GM18861 (cell line): ENCODE results near the gene DHH.
A peak's percentile ranks its signal among the peaks of the same experiment; 100 is the strongest.
"Not testable (repeated sequence)": the region's sequence is repeated elsewhere in the genome, so short reads cannot be mapped to it uniquely, and the experiment has no call there.

ENCODE experiments used
- ATAC-seq: cut with Tn5 transposase; IDR thresholded peaks from one replicate; pipeline ENCODE4 v1.9.1; 2021; ENCODE audit not compliant: unreplicated experiment

The DHH gene

GRCh38 chr12:49094160-49094974, at the start of gene DHH:
DHH (minus strand) TSS chr12:49094801; CDS start chr12:49094512, 289 bp downstream.
- ATAC-seq: no peak

GRCh38 chr12:49144384-49144783, 49.8 kb upstream of the DHH start:
- no peak for ATAC-seq

- no peak for ATAC-seq
These were observed 44.4 kb upstream of the DHH start for GRCh38 chr12:49138999-49139398.

GRCh38 chr12:49138587-49138986, 44.0 kb upstream of the DHH start:
- ATAC-seq: no peak

GRCh38 chr12:49137476-49137875, 42.9 kb upstream of the DHH start:
- no peak for ATAC-seq

GRCh38 chr12:49136997-49137396, 42.4 kb upstream of the DHH start:
- not testable (repeated sequence) for ATAC-seq

GRCh38 chr12:49133590-49133989, 39.0 kb upstream of the DHH start:
- ATAC-seq: no peak

- ATAC-seq: no peak
These were observed 38.4 kb upstream of the DHH start for GRCh38 chr12:49133014-49133413.

GRCh38 chr12:49131894-49132461, 37.4 kb upstream of the DHH start:
- no peak for ATAC-seq

- ATAC-seq: peak; percentile 58
These were observed 36.7 kb upstream of the DHH start, which contains the start of gene TUBA1B for GRCh38 chr12:49131051-49131893. TUBA1B (minus strand) TSS chr12:49131395; CDS start chr12:49131300, 95 bp downstream.

GRCh38 chr12:49130151-49131050, 35.8 kb upstream of the DHH start:
- ATAC-seq: peak; percentile 49

- no peak for ATAC-seq
These were observed 34.9 kb upstream of the DHH start for GRCh38 chr12:49129332-49130150.

- ATAC-seq: not testable (repeated sequence)
These were observed 33.4 kb upstream of the DHH start for GRCh38 chr12:49127971-49128370.

- ATAC-seq: no peak
These were observed 32.5 kb upstream of the DHH start for GRCh38 chr12:49126852-49127763.

GRCh38 chr12:49121047-49121696, 26.6 kb upstream of the DHH start:
- no peak for ATAC-seq

GRCh38 chr12:49111206-49111605, 16.6 kb upstream of the DHH start:
- ATAC-seq: no peak

- peak; percentile 98 for ATAC-seq
These were observed 16.0 kb upstream of the DHH start, which contains the start of gene LMBR1L for GRCh38 chr12:49110464-49111155. LMBR1L (minus strand) TSS chr12:49110847; CDS start chr12:49110555, 292 bp downstream.
